ENCODE measurements around the gene SLF2. TPM values are rescaled to one million over a fixed set of nuclear protein-coding genes. Genes with fewer than 3 reads are reported as not detected.

SLF2 gene
- total and polyA plus RNA-seq, 2 of the 13 experiments (the other 11 are each of a cell fraction or from before 2014, with no cell fraction given): 12.2 to 48.1 TPM

DNA sequence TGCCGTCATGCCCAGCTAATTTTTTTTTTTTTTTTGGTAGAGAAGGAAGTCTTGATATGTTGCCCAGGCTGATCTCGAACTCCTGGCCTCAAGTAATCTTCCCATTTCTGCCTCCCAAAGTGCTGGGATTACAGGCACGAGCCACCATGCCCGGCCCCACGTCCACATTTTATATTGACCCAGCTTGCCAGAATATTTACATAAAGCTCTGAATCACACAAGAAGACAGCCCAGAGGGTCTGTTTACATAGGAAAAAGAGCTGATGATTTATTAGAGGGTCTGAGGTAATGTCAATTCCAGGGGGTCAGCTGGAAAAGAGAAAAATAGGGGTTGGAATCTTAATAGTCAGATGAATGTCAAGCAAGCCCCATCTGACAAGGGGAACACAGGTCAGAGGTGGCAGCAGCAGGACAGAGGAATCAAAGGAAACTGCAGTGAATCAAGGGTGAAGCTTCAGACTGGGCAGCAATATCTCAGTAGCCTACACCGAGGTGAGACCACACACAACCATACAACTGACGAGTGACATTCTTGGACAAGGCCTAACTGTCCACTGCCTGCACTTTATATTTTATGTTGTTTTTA is 15.8 kb upstream of the SLF2 start (continued):
- TF ChIP-seq RORA (CRISPR knock-in tag; IDR thresholded peaks at IDR 0.05) (0 out of 2 replicates have a peak, but pooled peaks have one; percentile 69), BRD4 (CRISPR knock-in tag; IDR thresholded peaks at IDR 0.05) (no peak), HOXA3 (CRISPR knock-in tag; IDR thresholded peaks at IDR 0.05) (peak; percentile 21; the same call in 1 of the 2 replicates), SETDB1 (CRISPR knock-in tag; IDR thresholded peaks at IDR 0.05; ENCODE audit: borderline replicate concordance) (no peak), ZNF883 (CRISPR knock-in tag; IDR thresholded peaks at IDR 0.05; ENCODE audit: not compliant biosample characterization) (no peak), ATF7-NPFF (CRISPR knock-in tag; IDR thresholded peaks at IDR 0.05; ENCODE audit: low read depth) (no peak), HCFC1 (IDR thresholded peaks at IDR 0.05; ENCODE audit: low read depth, low read length) (no peak), ZNF878 (CRISPR knock-in tag; IDR thresholded peaks at IDR 0.05) (no peak), SMARCE1 (IDR thresholded peaks at IDR 0.05; ENCODE audit: borderline replicate concordance) (no peak), ISX (CRISPR knock-in tag; conservative IDR thresholded peaks at IDR 0.05) (no peak), JUN (CRISPR knock-in tag; IDR thresholded peaks at IDR 0.05) (0 out of 2 replicates have a peak, but pooled peaks have one; percentile 24), ZMYM3 (CRISPR knock-in tag; IDR thresholded peaks at IDR 0.05) (peak; percentile 97), ZNF678 (CRISPR knock-in tag; IDR thresholded peaks at IDR 0.05) (no peak), SOX13 (IDR thresholded peaks at IDR 0.05) (0 out of 2 replicates have a peak, but pooled peaks have one; percentile 35), SOX13 (CRISPR knock-in tag; conservative IDR thresholded peaks at IDR 0.05 in 1 of 2, IDR thresholded peaks at IDR 0.05 in 1 of 2) (no peak), ZNF441 (CRISPR knock-in tag; IDR thresholded peaks at IDR 0.05; ENCODE audit: borderline replicate concordance) (no peak), ZNF451 (CRISPR knock-in tag; IDR thresholded peaks at IDR 0.05) (no peak), NCOR1 (IDR thresholded peaks at IDR 0.05; ENCODE audit: borderline replicate concordance, low read length) (no peak), EP300 (IDR thresholded peaks at IDR 0.05; ENCODE audit: low read depth in 2 of 2, low read length in 2 of 2) (peak in 1 of 2 experiments; percentile 20; a peak in 1 of 4 replicates), EP300 (CRISPR knock-in tag; IDR thresholded peaks at IDR 0.05; ENCODE audit: borderline replicate concordance) (no peak), RAD51 (IDR thresholded peaks at IDR 0.05; ENCODE audit: borderline replicate concordance) (no peak), ZNF543 (CRISPR knock-in tag; IDR thresholded peaks at IDR 0.05) (no peak), DPF2 (CRISPR knock-in tag; IDR thresholded peaks at IDR 0.05; ENCODE audit: borderline replicate concordance, low read depth) (peak; percentile 56; the same call in 1 of the 2 replicates)
- TF ChIP-seq, protein P1, sequence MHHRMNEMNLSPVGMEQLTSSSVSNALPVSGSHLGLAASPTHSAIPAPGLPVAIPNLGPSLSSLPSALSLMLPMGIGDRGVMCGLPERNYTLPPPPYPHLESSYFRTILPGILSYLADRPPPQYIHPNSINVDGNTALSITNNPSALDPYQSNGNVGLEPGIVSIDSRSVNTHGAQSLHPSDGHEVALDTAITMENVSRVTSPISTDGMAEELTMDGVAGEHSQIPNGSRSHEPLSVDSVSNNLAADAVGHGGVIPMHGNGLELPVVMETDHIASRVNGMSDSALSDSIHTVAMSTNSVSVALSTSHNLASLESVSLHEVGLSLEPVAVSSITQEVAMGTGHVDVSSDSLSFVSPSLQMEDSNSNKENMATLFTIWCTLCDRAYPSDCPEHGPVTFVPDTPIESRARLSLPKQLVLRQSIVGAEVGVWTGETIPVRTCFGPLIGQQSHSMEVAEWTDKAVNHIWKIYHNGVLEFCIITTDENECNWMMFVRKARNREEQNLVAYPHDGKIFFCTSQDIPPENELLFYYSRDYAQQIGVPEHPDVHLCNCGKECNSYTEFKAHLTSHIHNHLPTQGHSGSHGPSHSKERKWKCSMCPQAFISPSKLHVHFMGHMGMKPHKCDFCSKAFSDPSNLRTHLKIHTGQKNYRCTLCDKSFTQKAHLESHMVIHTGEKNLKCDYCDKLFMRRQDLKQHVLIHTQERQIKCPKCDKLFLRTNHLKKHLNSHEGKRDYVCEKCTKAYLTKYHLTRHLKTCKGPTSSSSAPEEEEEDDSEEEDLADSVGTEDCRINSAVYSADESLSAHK (CRISPR knock-in tag; IDR thresholded peaks at IDR 0.05; ENCODE audit: borderline replicate concordance): no peak
- TF ChIP-seq, protein P2, sequence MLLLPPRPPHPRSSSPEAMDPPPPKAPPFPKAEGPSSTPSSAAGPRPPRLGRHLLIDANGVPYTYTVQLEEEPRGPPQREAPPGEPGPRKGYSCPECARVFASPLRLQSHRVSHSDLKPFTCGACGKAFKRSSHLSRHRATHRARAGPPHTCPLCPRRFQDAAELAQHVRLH (CRISPR knock-in tag; IDR thresholded peaks at IDR 0.05; ENCODE audit: borderline replicate concordance, low read depth): peak; percentile 51; the same call in 1 of the 2 replicates
- TF ChIP-seq, protein P3, sequence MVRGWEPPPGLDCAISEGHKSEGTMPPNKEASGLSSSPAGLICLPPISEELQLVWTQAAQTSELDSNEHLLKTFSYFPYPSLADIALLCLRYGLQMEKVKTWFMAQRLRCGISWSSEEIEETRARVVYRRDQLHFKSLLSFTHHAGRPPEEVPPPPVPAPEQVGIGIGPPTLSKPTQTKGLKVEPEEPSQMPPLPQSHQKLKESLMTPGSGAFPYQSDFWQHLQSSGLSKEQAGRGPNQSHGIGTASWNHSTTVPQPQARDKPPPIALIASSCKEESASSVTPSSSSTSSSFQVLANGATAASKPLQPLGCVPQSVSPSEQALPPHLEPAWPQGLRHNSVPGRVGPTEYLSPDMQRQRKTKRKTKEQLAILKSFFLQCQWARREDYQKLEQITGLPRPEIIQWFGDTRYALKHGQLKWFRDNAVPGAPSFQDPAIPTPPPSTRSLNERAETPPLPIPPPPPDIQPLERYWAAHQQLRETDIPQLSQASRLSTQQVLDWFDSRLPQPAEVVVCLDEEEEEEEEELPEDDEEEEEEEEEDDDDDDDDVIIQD (CRISPR knock-in tag; IDR thresholded peaks at IDR 0.05; ENCODE audit: low read depth): peak; percentile 67
- TF ChIP-seq, protein P4, sequence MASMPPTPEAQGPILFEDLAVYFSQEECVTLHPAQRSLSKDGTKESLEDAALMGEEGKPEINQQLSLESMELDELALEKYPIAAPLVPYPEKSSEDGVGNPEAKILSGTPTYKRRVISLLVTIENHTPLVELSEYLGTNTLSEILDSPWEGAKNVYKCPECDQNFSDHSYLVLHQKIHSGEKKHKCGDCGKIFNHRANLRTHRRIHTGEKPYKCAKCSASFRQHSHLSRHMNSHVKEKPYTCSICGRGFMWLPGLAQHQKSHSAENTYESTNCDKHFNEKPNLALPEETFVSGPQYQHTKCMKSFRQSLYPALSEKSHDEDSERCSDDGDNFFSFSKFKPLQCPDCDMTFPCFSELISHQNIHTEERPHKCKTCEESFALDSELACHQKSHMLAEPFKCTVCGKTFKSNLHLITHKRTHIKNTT (CRISPR knock-in tag; IDR thresholded peaks at IDR 0.05): no peak

All from HepG2 (cell line).